SK-N-SH (cell line): Measurements from ENCODE around the gene AASS. TPM values are rescaled to one million over a fixed set of nuclear protein-coding genes. Genes with fewer than 3 reads are reported as not detected.

ENCODE experiments used
- CTCF ChIA-PET: fragments of 300-600, 350-600 bp; formaldehyde crosslinking; extraction: SDS; loops from one replicate; lab custom pipeline; 2021; lab: Yijun Ruan, JAX
- POLR2A ChIA-PET: fragments of 350-600 bp; sonication (Branson Sonifier 250); formaldehyde crosslinking; extraction: SDS; loops from one replicate; lab custom pipeline; 2020; ENCODE audit warnings: antibody characterized with exemption, inconsistent platforms; lab: Yijun Ruan, JAX
- DNase-seq: peaks from one replicate; pipeline ENCODE4 v3.0.0; 2012
- H2AFZ ChIP-seq: fragments of 200-600 bp; sonication (generic); 2 replicates; pipeline ENCODE4 v1.8.1; 2016; ENCODE audit warnings: antibody characterized with exemption, mild to moderate bottlenecking, low read depth
- H3F3A ChIP-seq: fragments of 200-600 bp; sonication (generic); replicated peaks from 2 replicates; pipeline ENCODE3; 2016; ENCODE audit warnings: antibody characterized with exemption, mild to moderate bottlenecking; ENCODE audit not compliant: insufficient read depth
- H3K27ac ChIP-seq, 2 experiments: fragments of 200-500 bp in 1 of 2; fragments of 200-600 bp in 1 of 2; sonication (Bioruptor generic) in 1 of 2; sonication (generic), shearing (Covaris generic) in 1 of 2; 2 replicates each; pipeline versions ENCODE4 v1.5.1 to v1.6.1; 2014 to 2016; ENCODE audit warnings: low read depth in 2 of 2, inconsistent platforms in 1 of 2, low read length in 1 of 2, mild to moderate bottlenecking in 1 of 2, mixed read lengths in 1 of 2
- H3K27me3 ChIP-seq: fragments of 200-600 bp; sonication (generic), shearing (Covaris generic); 2 replicates; pipeline ENCODE4 v1.6.1; 2016; ENCODE audit warnings: mixed run types; ENCODE audit not compliant: insufficient read depth
- H3K36me3 ChIP-seq, 2 experiments: fragments of 200-500 bp in 1 of 2; fragments of 200-600 bp in 1 of 2; sonication (Bioruptor generic) in 1 of 2; sonication (generic) in 1 of 2; replicated peaks in 1 of 2; 2 replicates each; pipeline versions ENCODE3 to v1.5.1; 2014 to 2016; ENCODE audit warnings: low read length in 1 of 2, mild to moderate bottlenecking in 1 of 2; ENCODE audit not compliant: insufficient read depth in 2 of 2, control insufficient read depth in 1 of 2
- H3K4me1 ChIP-seq, 2 experiments: fragments of 200-500 bp in 1 of 2; fragments of 200-600 bp in 1 of 2; sonication (Bioruptor generic) in 1 of 2; sonication (generic), shearing (Covaris generic) in 1 of 2; 2 replicates each; pipeline versions ENCODE4 v1.5.1 to v1.6.1; 2014 to 2016; ENCODE audit warnings: low read depth in 1 of 2, low read length in 1 of 2, mixed run types in 1 of 2; ENCODE audit not compliant: insufficient read depth in 2 of 2, control insufficient read depth in 1 of 2
- H3K4me2 ChIP-seq: fragments of 200-600 bp; sonication (generic), shearing (Covaris generic); 2 replicates; pipeline ENCODE4 v1.6.1; 2017; ENCODE audit warnings: mixed run types
- H3K4me3 ChIP-seq, 2 experiments: fragments of 200-500 bp in 1 of 2; fragments of 200-600 bp in 1 of 2; sonication (Bioruptor generic) in 1 of 2; sonication (generic), shearing (Covaris generic) in 1 of 2; 2 replicates each; pipeline versions ENCODE4 v1.5.1 to v1.8.1; 2014 to 2016; ENCODE audit warnings: low read depth in 2 of 2, inconsistent platforms in 1 of 2, low read length in 1 of 2, mild to moderate bottlenecking in 1 of 2, mixed read lengths in 1 of 2, moderate library complexity in 1 of 2
- H3K79me2 ChIP-seq: fragments of 200-600 bp; sonication (generic); 2 replicates; pipeline ENCODE4 v1.8.1; 2017; ENCODE audit warnings: mild to moderate bottlenecking; ENCODE audit not compliant: insufficient read depth
- H3K9ac ChIP-seq: fragments of 200-600 bp; sonication (generic); 2 replicates; pipeline ENCODE4 v1.6.1; 2017; ENCODE audit warnings: mixed run types
- H3K9me2 ChIP-seq: fragments of 200-600 bp; sonication (generic); 2 replicates; pipeline ENCODE4 v1.6.1; 2017; ENCODE audit warnings: mixed run types
- H3K9me3 ChIP-seq: fragments of 200-600 bp; sonication (generic); 2 replicates; pipeline ENCODE4 v1.6.1; 2017; ENCODE audit warnings: mixed run types, mild to moderate bottlenecking, moderate library complexity
- H4K20me1 ChIP-seq: fragments of 200-600 bp; sonication (generic); 2 replicates; pipeline ENCODE4 v1.6.1; 2017; ENCODE audit warnings: mild to moderate bottlenecking, mixed run types; ENCODE audit not compliant: insufficient read depth
- CHD2 ChIP-seq: fragments of 150-350 bp; IDR thresholded peaks from 2 replicates; pipeline ENCODE4 v1.6.1; 2018; ENCODE audit warnings: low read length; ENCODE audit not compliant: partially characterized antibody
- CTCF ChIP-seq: fragments of 200-600 bp; sonication (generic); IDR thresholded peaks from 2 replicates; pipeline ENCODE4 v1.6.1; 2017; ENCODE audit warnings: antibody characterized with exemption, mild to moderate bottlenecking, moderate library complexity
- ELF1 ChIP-seq: IDR thresholded peaks from 2 replicates; pipeline ENCODE4 v1.4.0; 2012
- EP300 ChIP-seq, 2 experiments: IDR thresholded peaks; 2 replicates each; pipeline versions ENCODE4 v1.4.0 to v1.6.1; 2012; ENCODE audit warnings: borderline replicate concordance in 1 of 2, low read depth in 1 of 2, low read length in 1 of 2
- EZH2phosphoT487 ChIP-seq: fragments of 200-600 bp; sonication (generic); IDR thresholded peaks from 2 replicates; pipeline ENCODE4 v1.6.1; 2017; ENCODE audit warnings: low read depth, mixed run types, mild to moderate bottlenecking, antibody characterized with exemption, moderate library complexity, borderline replicate concordance
- FOSL2 ChIP-seq: IDR thresholded peaks from 2 replicates; pipeline ENCODE4 v1.4.0; 2012; ENCODE audit warnings: low read depth, mild to moderate bottlenecking, moderate library complexity, borderline replicate concordance
- FOXM1 ChIP-seq: IDR thresholded peaks from 2 replicates; pipeline ENCODE4 v1.4.0; 2012; ENCODE audit warnings: low read depth, mild to moderate bottlenecking
- GABPA ChIP-seq: IDR thresholded peaks from 2 replicates; pipeline ENCODE4 v1.4.0; 2012; ENCODE audit warnings: low read depth, mild to moderate bottlenecking
- JUND ChIP-seq: IDR thresholded peaks from 2 replicates; pipeline ENCODE4 v1.4.0; 2012
- MAX ChIP-seq: IDR thresholded peaks from 2 replicates; pipeline ENCODE4 v1.4.0; 2012; ENCODE audit warnings: low read depth
- MEF2A ChIP-seq: IDR thresholded peaks from 2 replicates; pipeline ENCODE4 v1.4.0; 2012; ENCODE audit warnings: low read depth, borderline replicate concordance
- MXI1 ChIP-seq: IDR thresholded peaks from 2 replicates; pipeline ENCODE4 v1.6.1; 2012; ENCODE audit warnings: mild to moderate bottlenecking, low read depth, low read length, improper control_type of control experiment
- NRF1 ChIP-seq: IDR thresholded peaks from 2 replicates; pipeline ENCODE4 v1.6.1; 2012; ENCODE audit warnings: low read depth, mild to moderate bottlenecking, low read length
- PBX3 ChIP-seq: IDR thresholded peaks from 2 replicates; pipeline ENCODE4; 2012
- RCOR1 ChIP-seq: fragments of 150-350 bp; IDR thresholded peaks from 2 replicates; pipeline ENCODE4 v1.6.1; 2017; ENCODE audit warnings: antibody characterized with exemption, low read length
- REST ChIP-seq: IDR thresholded peaks from 2 replicates; pipeline ENCODE4 v1.6.1; 2012; ENCODE audit warnings: mild to moderate bottlenecking, low read depth, low read length, moderate library complexity
- RXRA ChIP-seq: IDR thresholded peaks from 2 replicates; pipeline ENCODE4 v1.4.0; 2012; ENCODE audit warnings: low read depth, mild to moderate bottlenecking, borderline replicate concordance
- SIN3A ChIP-seq: IDR thresholded peaks from 2 replicates; pipeline ENCODE4 v1.6.1; 2012; ENCODE audit warnings: low read depth, mild to moderate bottlenecking, low read length, moderate library complexity, borderline replicate concordance
- TEAD4 ChIP-seq: IDR thresholded peaks from 2 replicates; pipeline ENCODE4 v1.4.0; 2012; ENCODE audit warnings: mild to moderate bottlenecking, borderline replicate concordance; ENCODE audit not compliant: insufficient read depth
- YY1 ChIP-seq: IDR thresholded peaks from 2 replicates; pipeline ENCODE4 v1.4.0; 2012; ENCODE audit warnings: low read depth, mild to moderate bottlenecking
- WGBS: methylation state at CpG from one replicate; pipeline ENCODE4 v1.1.6; 2017; ENCODE audit warnings: low lambda C conversion rate; 5-methylcytosine and 5-hydroxymethylcytosine counted together
- polyA plus RNA-seq, 3 experiments: library from polyadenylated mRNA; depleted of rRNA; stranded (reverse); fragments of >200 nt; gene quantifications; 2 replicates each; pipeline ENCODE4 v1.2.3, GENCODE V29; 2012

The AASS gene
- polyA plus RNA-seq, 1 of the 3 experiments (the other 2 are of a cell fraction) = 0.92 TPM

- no peaks in the 10 kb centered on the region for H3K9me2 ChIP-seq
- H3K27me3 ChIP-seq = peaks cover 8% of the 10 kb centered on the region; the same call in 1 of the 2 replicates
- H3K9me3 ChIP-seq = no peaks in the 10 kb centered on the region
- no peaks in the 10 kb centered on the region for H3K79me2 ChIP-seq
- POLR2A ChIA-PET = no interaction called here
- CTCF ChIA-PET = no interaction called here
- H3K4me1 ChIP-seq = peaks cover 0 to 5% of the 10 kb centered on the region in 2 experiments; a peak in 2 of 4 replicates
- TF ChIP-seq EZH2phosphoT487 (no peak), RXRA (no peak), GABPA (no peak), SIN3A (no peak), JUND (no peak), MXI1 (no peak), ELF1 (no peak), MEF2A (no peak), YY1 (no peak), EP300 (IDR thresholded peaks at IDR 0.05; ENCODE audit: borderline replicate concordance in 1 of 2, low read depth in 1 of 2, low read length in 1 of 2) (no peak), CHD2 (no peak), FOXM1 (no peak), FOSL2 (no peak), RCOR1 (no peak), CTCF (no peak), MAX (no peak), TEAD4 (no peak), NRF1 (no peak), REST (no peak), PBX3 (no peak)
- H3K9ac ChIP-seq = no peak overlapping the region
- 16% methylated on average over 3 of the region's 3 CpGs for WGBS
- no peak overlapping the region for H3K27ac ChIP-seq
- H3K4me2 ChIP-seq = no peak overlapping the region; the same call in 1 of the 2 replicates
- no peak overlapping the region for H2AFZ ChIP-seq
- no peak overlapping the region for H3K4me3 ChIP-seq
- H3K36me3 ChIP-seq = no peaks in the 10 kb centered on the region
- H4K20me1 ChIP-seq = no peaks in the 10 kb centered on the region
- no peaks in the 10 kb centered on the region for H3F3A ChIP-seq
- no peak for DNase-seq
Observed at GRCh38 chr7:122136078-122136477, 8.0 kb downstream of the AASS start.
